NCI-H748 (cell line): ENCODE results near the gene RPS4Y1.

Experiments
- DNase-seq: peaks from one replicate; lab custom pipeline; 2025; ENCODE audit not compliant: unreplicated experiment; lab: John Stamatoyannopoulos, UW

Gene RPS4Y1

DNA sequence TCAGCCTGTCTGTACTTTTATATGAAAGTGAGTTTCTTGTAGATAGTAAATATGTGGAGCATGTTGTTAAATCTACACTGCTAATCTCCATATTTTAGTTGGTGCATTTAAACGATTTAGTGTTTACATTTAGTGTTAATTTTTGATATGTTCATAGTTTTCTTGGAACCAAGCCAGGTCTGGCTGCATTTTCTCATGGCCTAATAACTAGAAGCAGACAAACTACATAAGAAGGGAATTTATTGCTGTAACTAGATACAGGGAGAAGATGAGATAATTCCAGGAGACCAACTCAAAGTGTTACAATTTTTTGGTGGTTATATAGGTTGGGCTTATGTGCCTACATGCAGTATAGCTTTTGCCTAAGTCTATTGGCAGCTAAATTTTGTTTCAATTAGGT lies 32.8 kb downstream of the RPS4Y1 start:
- no peak for DNase-seq

DNA sequence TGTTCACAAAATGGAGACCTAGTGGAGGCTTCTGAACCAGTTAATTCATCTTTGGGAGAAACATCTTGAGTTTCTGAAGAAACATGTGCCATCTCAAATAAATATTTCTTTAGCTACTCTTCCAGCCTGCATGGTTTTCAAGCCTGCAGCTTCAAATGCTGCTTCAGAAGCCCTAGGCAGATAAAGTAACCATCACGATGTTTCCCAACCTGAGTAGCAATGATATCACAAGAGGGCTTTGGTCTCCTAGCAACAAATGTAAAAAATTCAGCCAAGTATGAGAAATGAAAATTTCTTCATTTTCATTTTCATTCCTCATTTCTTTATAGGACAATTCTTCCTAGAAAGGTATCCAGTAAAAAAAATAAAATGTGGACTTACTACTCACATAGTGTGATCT lies 42.2 kb downstream of the RPS4Y1 start:
- DNase-seq, result no peak

DNA sequence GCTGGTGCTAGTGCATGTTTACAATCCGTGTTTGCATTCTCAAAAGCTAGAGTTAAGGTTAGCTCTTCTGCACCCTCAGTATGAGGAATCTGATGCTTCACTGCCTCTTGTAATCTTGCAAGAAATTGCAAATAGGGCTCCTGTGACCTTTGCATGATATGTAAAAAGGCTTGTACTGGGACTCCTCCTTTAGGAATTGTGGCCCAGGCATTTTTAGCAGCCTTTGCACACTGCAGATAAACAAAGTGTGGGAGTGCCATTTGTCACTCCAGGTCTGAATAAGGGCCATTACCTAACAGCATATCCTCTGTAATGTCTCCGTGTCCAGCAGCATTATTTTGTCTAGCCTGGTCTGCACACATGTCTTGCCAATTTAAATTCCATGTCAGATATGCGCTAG lies 44.5 kb downstream of the RPS4Y1 start:
- DNase-seq, result no peak

DNA sequence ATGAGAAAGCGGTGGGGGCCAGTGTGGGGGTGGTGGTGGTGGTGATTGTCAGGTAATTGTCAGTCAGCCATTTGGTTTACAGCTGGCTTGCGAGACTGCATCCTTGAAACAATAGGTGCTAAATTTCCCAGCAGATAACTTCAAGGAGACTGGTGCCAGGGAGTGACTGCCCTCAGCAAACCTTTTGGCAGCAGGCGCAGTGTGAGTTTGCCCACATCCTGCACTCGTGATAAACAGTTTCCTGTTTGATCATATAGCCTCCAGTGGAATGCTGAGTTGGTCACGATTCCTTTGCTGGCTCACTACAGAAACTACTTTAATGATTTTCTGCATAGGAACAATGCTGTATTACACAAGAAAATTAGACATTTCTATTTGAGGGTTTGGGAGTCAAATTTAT lies 46.0 kb downstream of the RPS4Y1 start:
- no peak for DNase-seq

GRCh38 chrY:2887955-2888354 lies 46.6 kb downstream of the RPS4Y1 start:
- no peak for DNase-seq

DNA sequence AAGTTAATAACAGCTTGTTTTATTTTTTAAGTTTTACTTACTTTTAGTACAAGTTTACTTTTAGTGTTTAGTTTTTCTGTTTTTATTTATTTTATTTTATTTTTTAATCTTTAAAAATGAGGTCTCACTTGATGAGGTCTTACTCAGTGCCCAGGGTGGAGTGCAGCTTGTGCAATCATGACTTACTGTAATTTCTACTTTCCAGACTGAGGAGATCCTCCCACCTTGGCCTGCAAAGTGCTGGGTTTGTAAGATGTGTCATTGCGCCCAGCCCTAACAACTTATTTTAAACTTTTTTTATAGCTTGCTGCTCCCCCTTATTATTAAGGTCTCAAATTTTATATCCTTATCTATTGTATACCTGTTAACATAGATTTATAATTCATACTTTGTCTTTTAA lies 52.1 kb downstream of the RPS4Y1 start:
- no peak for DNase-seq

- DNase-seq, result no peak
Measured at GRCh38 chrY:2896050-2896449, 54.6 kb downstream of the RPS4Y1 start.

- no peak for DNase-seq
Measured at GRCh38 chrY:2907356-2907755, 66.0 kb downstream of the RPS4Y1 start.

GRCh38 chrY:2913066-2913815 lies 71.8 kb downstream of the RPS4Y1 start:
- DNase-seq, result no peak
